Measurements from ENCODE around the gene LRP6.

- TF ChIP-seq EP300 (IDR thresholded peaks at IDR 0.05) (no peak), CTCF (IDR thresholded peaks at IDR 0.05) (no peak)
These were observed 28.2 kb downstream of the LRP6 start for GRCh38 chr12:12238605-12239004.

Data from ovary (tissue), 3 donors.